SK-N-SH (cell line): ENCODE data around the gene ARL17B. TPM values are rescaled to one million over a fixed set of nuclear protein-coding genes. Genes with fewer than 3 reads are reported as not detected.
A peak's percentile ranks its signal among the peaks of the same experiment; 100 is the strongest.
"Not testable (repeated sequence)": the region's sequence is repeated elsewhere in the genome, so short reads cannot be mapped to it uniquely, and the experiment has no call there.

ENCODE experiments used
- CTCF ChIA-PET: fragments of 300-600, 350-600 bp; formaldehyde crosslinking; extraction: SDS; loops from one replicate; lab custom pipeline; 2021; lab: Yijun Ruan, JAX
- POLR2A ChIA-PET: fragments of 350-600 bp; sonication (Branson Sonifier 250); formaldehyde crosslinking; extraction: SDS; loops from one replicate; lab custom pipeline; 2020; ENCODE audit warnings: antibody characterized with exemption, inconsistent platforms; lab: Yijun Ruan, JAX
- DNase-seq: peaks from one replicate; pipeline ENCODE4 v3.0.0; 2012
- H2AFZ ChIP-seq: fragments of 200-600 bp; sonication (generic); 2 replicates; pipeline ENCODE4 v1.8.1; 2016; ENCODE audit warnings: antibody characterized with exemption, mild to moderate bottlenecking, low read depth
- H3F3A ChIP-seq: fragments of 200-600 bp; sonication (generic); replicated peaks from 2 replicates; pipeline ENCODE3; 2016; ENCODE audit warnings: antibody characterized with exemption, mild to moderate bottlenecking; ENCODE audit not compliant: insufficient read depth
- H3K27ac ChIP-seq, 2 experiments: fragments of 200-500 bp in 1 of 2; fragments of 200-600 bp in 1 of 2; sonication (Bioruptor generic) in 1 of 2; sonication (generic), shearing (Covaris generic) in 1 of 2; 2 replicates each; pipeline versions ENCODE4 v1.5.1 to v1.6.1; 2014 to 2016; ENCODE audit warnings: low read depth in 2 of 2, inconsistent platforms in 1 of 2, low read length in 1 of 2, mild to moderate bottlenecking in 1 of 2, mixed read lengths in 1 of 2
- H3K27me3 ChIP-seq: fragments of 200-600 bp; sonication (generic), shearing (Covaris generic); 2 replicates; pipeline ENCODE4 v1.6.1; 2016; ENCODE audit warnings: mixed run types; ENCODE audit not compliant: insufficient read depth
- H3K36me3 ChIP-seq, 2 experiments: fragments of 200-500 bp in 1 of 2; fragments of 200-600 bp in 1 of 2; sonication (Bioruptor generic) in 1 of 2; sonication (generic) in 1 of 2; replicated peaks in 1 of 2; 2 replicates each; pipeline versions ENCODE3 to v1.5.1; 2014 to 2016; ENCODE audit warnings: low read length in 1 of 2, mild to moderate bottlenecking in 1 of 2; ENCODE audit not compliant: insufficient read depth in 2 of 2, control insufficient read depth in 1 of 2
- H3K4me1 ChIP-seq, 2 experiments: fragments of 200-500 bp in 1 of 2; fragments of 200-600 bp in 1 of 2; sonication (Bioruptor generic) in 1 of 2; sonication (generic), shearing (Covaris generic) in 1 of 2; 2 replicates each; pipeline versions ENCODE4 v1.5.1 to v1.6.1; 2014 to 2016; ENCODE audit warnings: low read depth in 1 of 2, low read length in 1 of 2, mixed run types in 1 of 2; ENCODE audit not compliant: insufficient read depth in 2 of 2, control insufficient read depth in 1 of 2
- H3K4me2 ChIP-seq: fragments of 200-600 bp; sonication (generic), shearing (Covaris generic); 2 replicates; pipeline ENCODE4 v1.6.1; 2017; ENCODE audit warnings: mixed run types
- H3K4me3 ChIP-seq, 2 experiments: fragments of 200-500 bp in 1 of 2; fragments of 200-600 bp in 1 of 2; sonication (Bioruptor generic) in 1 of 2; sonication (generic), shearing (Covaris generic) in 1 of 2; 2 replicates each; pipeline versions ENCODE4 v1.5.1 to v1.8.1; 2014 to 2016; ENCODE audit warnings: low read depth in 2 of 2, inconsistent platforms in 1 of 2, low read length in 1 of 2, mild to moderate bottlenecking in 1 of 2, mixed read lengths in 1 of 2, moderate library complexity in 1 of 2
- H3K79me2 ChIP-seq: fragments of 200-600 bp; sonication (generic); 2 replicates; pipeline ENCODE4 v1.8.1; 2017; ENCODE audit warnings: mild to moderate bottlenecking; ENCODE audit not compliant: insufficient read depth
- H3K9ac ChIP-seq: fragments of 200-600 bp; sonication (generic); 2 replicates; pipeline ENCODE4 v1.6.1; 2017; ENCODE audit warnings: mixed run types
- H3K9me2 ChIP-seq: fragments of 200-600 bp; sonication (generic); 2 replicates; pipeline ENCODE4 v1.6.1; 2017; ENCODE audit warnings: mixed run types
- H3K9me3 ChIP-seq: fragments of 200-600 bp; sonication (generic); 2 replicates; pipeline ENCODE4 v1.6.1; 2017; ENCODE audit warnings: mixed run types, mild to moderate bottlenecking, moderate library complexity
- H4K20me1 ChIP-seq: fragments of 200-600 bp; sonication (generic); 2 replicates; pipeline ENCODE4 v1.6.1; 2017; ENCODE audit warnings: mild to moderate bottlenecking, mixed run types; ENCODE audit not compliant: insufficient read depth
- PBX3 ChIP-seq: IDR thresholded peaks from 2 replicates; pipeline ENCODE4; 2012
- WGBS: methylation state at CpG from one replicate; pipeline ENCODE4 v1.1.6; 2017; ENCODE audit warnings: low lambda C conversion rate; 5-methylcytosine and 5-hydroxymethylcytosine counted together
- polyA plus RNA-seq, 3 experiments: library from polyadenylated mRNA; depleted of rRNA; stranded (reverse); fragments of >200 nt; gene quantifications; 2 replicates each; pipeline ENCODE4 v1.2.3, GENCODE V29; 2012

Gene ARL17B
- 2.9 and 3.0 TPM in 2 replicates for polyA plus RNA-seq (2012; rRNA removed)
- polyA plus RNA-seq (2012; cell fraction: cytosol; rRNA removed) = 3.6 and 4.1 TPM in 2 replicates
- 3.3 and 7.0 TPM in 2 replicates for polyA plus RNA-seq (2012; cell fraction: nucleus; rRNA removed)

DNA sequence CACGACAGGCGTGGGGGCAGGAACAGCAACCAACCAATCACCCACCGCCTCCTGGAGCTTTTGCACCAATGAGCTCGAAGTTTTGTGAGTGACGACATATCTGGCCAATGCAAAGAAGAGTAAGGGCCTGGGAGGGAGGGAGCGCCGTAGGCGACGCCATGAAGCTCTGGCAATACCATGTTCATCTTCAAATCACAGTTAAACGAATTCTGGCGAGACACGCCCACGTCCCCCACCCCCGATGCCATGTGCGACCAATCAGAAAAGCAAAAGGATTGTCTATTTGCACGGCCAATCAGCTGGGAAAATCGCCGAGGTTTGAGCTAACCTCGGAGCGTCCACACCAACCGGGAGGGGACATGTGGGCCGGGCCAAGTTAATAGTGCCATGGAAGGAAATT, at the start of gene ARL17B:
ARL17B (minus strand) TSS at position 12 of the 400 bp plus-strand sequence. CDS start 3,369 bp downstream, outside the sequence.
- H3K9ac ChIP-seq, H3K27me3 ChIP-seq, H3K27ac ChIP-seq, POLR2A ChIA-PET, H3K79me2 ChIP-seq, H3K9me3 ChIP-seq, H3K4me2 ChIP-seq, H3K36me3 ChIP-seq, H2AFZ ChIP-seq, H3K4me1 ChIP-seq, CTCF ChIA-PET, H4K20me1 ChIP-seq, DNase-seq, H3K9me2 ChIP-seq, H3F3A ChIP-seq: not testable (repeated sequence)
- TF ChIP-seq PBX3 = peak; percentile 82
- peak within 1 kb of the TSS in 1 of 2 experiments; percentile 28; a peak in 1 of 4 replicates for H3K4me3 ChIP-seq
- WGBS = 0% methylated on average over 4 of the region's 22 CpGs

GRCh38 chr17:46409864-46410263, 48.3 kb upstream of the ARL17B start:
- POLR2A ChIA-PET = not testable (repeated sequence)

DNA sequence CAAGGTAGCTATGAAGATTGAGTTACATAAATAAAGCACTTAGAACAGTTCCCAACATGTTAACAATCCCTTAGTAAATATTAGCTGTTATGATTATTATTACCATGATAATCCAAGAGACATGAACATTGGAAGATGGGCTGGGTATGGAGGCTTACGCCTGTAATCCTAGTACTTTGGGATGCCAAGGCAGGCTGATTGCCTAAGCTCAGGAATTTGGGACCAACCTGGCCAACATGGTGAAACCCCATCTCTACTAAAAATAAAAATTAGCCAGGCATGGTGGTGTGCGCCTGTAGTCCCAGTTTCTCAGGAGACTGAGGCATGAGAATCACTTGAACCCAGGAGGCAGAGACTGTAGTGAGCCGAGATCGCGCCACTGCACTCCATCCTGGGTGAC, 45.6 kb upstream of the ARL17B start:
- POLR2A ChIA-PET, H3F3A ChIP-seq, H3K27me3 ChIP-seq, H3K4me2 ChIP-seq, H3K9ac ChIP-seq, H3K4me3 ChIP-seq, DNase-seq, H3K4me1 ChIP-seq, H3K9me2 ChIP-seq, H4K20me1 ChIP-seq, H3K36me3 ChIP-seq, H3K9me3 ChIP-seq, H3K27ac ChIP-seq, H3K79me2 ChIP-seq, CTCF ChIA-PET, H2AFZ ChIP-seq: not testable (repeated sequence)
- WGBS = no CpG with 5 or more reads among the region's 5 CpGs

More at GRCh38 chr17:46409864-46410263, 48.3 kb upstream of the ARL17B start:
- H4K20me1 ChIP-seq, H3K4me1 ChIP-seq, H3K9me2 ChIP-seq, H3K27me3 ChIP-seq, H3K36me3 ChIP-seq, H3F3A ChIP-seq, H3K4me3 ChIP-seq, H3K79me2 ChIP-seq, CTCF ChIA-PET, DNase-seq, H3K9ac ChIP-seq, H3K4me2 ChIP-seq, H3K9me3 ChIP-seq, H3K27ac ChIP-seq, H2AFZ ChIP-seq: not testable (repeated sequence)
- WGBS = no CpG with 5 or more reads among the region's 2 CpGs

DNA sequence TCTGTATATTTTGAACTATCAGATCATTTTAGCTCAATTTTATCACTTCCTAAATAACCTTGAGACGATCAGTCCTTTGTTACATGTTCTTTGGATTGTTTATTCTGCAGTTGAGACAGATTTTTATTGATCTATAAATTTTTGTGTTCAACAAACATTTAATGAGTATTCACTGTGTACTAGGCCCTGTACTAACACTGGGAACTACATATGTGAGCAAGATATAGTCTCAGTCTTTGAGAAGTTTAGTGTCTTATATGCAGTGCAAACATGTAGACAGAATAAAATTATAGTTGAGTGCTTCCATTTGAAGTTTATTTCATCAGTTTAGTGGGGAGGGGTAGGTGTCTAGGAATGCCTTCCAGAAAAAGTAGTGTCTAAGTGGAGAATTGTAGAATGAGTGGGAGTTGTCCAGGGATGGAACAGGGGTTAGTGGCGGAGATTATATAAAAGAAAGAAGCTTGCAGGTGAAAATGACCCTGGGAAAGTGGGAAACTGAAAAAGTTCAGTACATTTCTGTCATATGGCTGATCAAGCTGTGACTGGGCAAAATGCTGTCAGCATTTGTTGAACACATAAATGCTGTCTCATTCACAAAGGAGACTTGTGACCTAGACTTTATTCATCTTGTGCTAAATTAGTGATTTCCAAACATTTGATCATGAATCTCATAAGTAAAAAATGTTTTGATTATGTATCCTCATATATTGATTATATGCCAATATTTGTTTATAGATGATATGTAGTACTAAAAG, 39.6 kb upstream of the ARL17B start:
- DNase-seq, H3K4me1 ChIP-seq, H3K9me3 ChIP-seq, H3K79me2 ChIP-seq, H3K27me3 ChIP-seq, H3K36me3 ChIP-seq, H3K4me2 ChIP-seq, CTCF ChIA-PET, H3K9me2 ChIP-seq, H3K4me3 ChIP-seq, H4K20me1 ChIP-seq, POLR2A ChIA-PET, H3K27ac ChIP-seq, H2AFZ ChIP-seq, H3K9ac ChIP-seq, H3F3A ChIP-seq: not testable (repeated sequence)
- WGBS = 83% methylated on average over 1 of the region's 2 CpGs

GRCh38 chr17:46400543-46400942, 39.0 kb upstream of the ARL17B start:
- H3K9me2 ChIP-seq, H3K9ac ChIP-seq, CTCF ChIA-PET, DNase-seq, H3K27ac ChIP-seq, H4K20me1 ChIP-seq, H3K4me2 ChIP-seq, H3K36me3 ChIP-seq, H3K9me3 ChIP-seq, H3K79me2 ChIP-seq, H3K4me1 ChIP-seq, H2AFZ ChIP-seq, POLR2A ChIA-PET, H3K27me3 ChIP-seq, H3F3A ChIP-seq, H3K4me3 ChIP-seq: not testable (repeated sequence)
- no CpG with 5 or more reads among the region's 3 CpGs for WGBS

- H3K9me2 ChIP-seq, H3K79me2 ChIP-seq, H3F3A ChIP-seq, H3K4me2 ChIP-seq, POLR2A ChIA-PET, H4K20me1 ChIP-seq, H3K9ac ChIP-seq, H3K36me3 ChIP-seq, DNase-seq, H3K9me3 ChIP-seq, H2AFZ ChIP-seq, H3K4me1 ChIP-seq, H3K27ac ChIP-seq, H3K4me3 ChIP-seq, CTCF ChIA-PET, H3K27me3 ChIP-seq: not testable (repeated sequence)
- WGBS = 93% methylated on average over 4 of the region's 9 CpGs
These were observed 38.4 kb upstream of the ARL17B start for GRCh38 chr17:46399993-46400392.
